HFF-Myc (cell line): ENCODE measurements around the gene APBB1.

ENCODE experiments used
- DNase-seq: peaks from one replicate; pipeline ENCODE4 v3.0.0-alpha.2; 2011; ENCODE audit warnings: low read depth; ENCODE audit errors: extremely low read depth
- H3K4me3 ChIP-seq: replicated peaks from 2 replicates; pipeline ENCODE4 v1.5.1; 2011; ENCODE audit warnings: low read depth, mild to moderate bottlenecking, control low read depth, low read length
- TF ChIP-seq, protein P1 (sequence below): IDR thresholded peaks from 2 replicates; pipeline ENCODE4 v1.5.1; 2012; ENCODE audit warnings: mild to moderate bottlenecking, low read depth, low read length, control low read depth; ENCODE audit errors: missing control alignments

APBB1 gene

DNA sequence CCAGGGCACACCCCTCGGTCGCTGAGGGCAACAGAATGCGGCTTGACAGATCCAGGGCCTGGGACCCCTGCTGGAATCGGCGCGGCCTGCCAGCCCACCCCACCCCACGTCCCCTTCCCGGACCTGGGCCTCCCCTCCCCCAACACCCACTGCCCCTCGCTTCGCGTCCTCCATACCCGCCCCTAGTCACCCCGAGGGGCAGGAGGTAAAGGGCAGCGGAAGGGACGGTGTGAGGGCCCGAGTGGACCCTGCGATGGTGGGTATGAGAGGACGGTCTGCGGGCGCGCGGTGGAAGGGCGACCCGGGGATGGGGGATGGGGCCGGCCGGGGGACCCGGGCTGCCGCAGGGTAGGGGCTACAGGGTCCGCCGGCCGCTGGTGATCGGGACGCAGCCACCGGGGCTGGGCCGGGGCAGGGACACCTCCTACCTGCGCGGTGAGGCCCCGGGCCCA is 311 bp downstream of the APBB1 start:
- H3K4me3 ChIP-seq, result peak overlapping the region; percentile 66
- TF ChIP-seq, protein P1, sequence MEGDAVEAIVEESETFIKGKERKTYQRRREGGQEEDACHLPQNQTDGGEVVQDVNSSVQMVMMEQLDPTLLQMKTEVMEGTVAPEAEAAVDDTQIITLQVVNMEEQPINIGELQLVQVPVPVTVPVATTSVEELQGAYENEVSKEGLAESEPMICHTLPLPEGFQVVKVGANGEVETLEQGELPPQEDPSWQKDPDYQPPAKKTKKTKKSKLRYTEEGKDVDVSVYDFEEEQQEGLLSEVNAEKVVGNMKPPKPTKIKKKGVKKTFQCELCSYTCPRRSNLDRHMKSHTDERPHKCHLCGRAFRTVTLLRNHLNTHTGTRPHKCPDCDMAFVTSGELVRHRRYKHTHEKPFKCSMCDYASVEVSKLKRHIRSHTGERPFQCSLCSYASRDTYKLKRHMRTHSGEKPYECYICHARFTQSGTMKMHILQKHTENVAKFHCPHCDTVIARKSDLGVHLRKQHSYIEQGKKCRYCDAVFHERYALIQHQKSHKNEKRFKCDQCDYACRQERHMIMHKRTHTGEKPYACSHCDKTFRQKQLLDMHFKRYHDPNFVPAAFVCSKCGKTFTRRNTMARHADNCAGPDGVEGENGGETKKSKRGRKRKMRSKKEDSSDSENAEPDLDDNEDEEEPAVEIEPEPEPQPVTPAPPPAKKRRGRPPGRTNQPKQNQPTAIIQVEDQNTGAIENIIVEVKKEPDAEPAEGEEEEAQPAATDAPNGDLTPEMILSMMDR, result no peak
- no peak for DNase-seq

DNA sequence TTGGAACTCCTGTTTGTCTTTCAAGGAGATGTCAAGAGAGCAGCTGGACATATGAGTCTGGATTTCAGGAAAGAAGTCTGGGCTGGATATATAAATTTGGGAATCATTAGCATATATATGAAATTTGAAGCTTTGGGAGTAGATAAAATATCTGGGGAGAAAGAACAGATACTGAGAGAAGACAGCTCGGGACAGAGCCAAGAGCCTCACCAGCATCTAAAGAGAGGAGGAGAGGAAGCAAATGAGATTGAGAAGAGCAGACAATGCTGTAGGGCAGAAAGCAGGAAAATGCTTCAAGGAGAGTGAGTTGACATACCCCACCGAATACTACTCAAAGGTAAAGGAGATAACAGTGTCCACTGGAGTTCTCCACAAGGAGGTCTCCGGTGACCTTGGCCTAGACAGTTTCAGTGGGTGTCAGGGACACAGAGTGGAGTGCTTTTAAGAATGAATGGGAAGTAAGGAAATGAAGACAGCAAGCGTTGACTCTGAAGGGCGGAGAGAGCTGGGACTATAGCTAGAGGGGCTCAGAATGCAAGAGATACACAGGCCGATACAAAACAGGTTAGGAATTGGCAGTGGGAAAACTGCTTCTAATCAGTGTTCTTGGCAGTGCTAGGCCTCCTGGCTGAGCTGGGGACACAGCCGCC is 862 bp downstream of the APBB1 start:
- TF ChIP-seq, protein P1, result no peak
- peak overlapping the region; percentile 66 for H3K4me3 ChIP-seq
- no peak for DNase-seq

DNA sequence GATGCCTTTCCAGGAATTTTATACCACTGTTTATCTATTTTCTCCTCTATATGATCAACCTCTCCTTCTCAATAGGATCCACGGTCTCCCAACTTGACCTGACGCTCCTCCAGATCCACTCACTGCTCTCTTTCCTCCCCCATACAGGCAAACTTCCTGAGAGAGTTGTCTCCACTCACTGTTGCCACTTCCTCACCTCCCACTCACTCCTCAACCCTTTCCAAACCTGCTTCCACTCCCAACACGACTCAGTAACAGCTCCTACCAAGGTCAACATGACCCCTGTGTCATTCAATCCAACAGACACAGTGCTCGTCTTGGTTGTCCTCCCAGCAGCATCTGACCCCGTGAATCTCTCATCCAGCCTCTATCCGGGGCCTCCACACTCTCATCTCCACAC is 3.1 kb downstream of the APBB1 start:
- no peak overlapping the region for H3K4me3 ChIP-seq
- no peak for DNase-seq
- TF ChIP-seq, protein P1, result no peak

DNA sequence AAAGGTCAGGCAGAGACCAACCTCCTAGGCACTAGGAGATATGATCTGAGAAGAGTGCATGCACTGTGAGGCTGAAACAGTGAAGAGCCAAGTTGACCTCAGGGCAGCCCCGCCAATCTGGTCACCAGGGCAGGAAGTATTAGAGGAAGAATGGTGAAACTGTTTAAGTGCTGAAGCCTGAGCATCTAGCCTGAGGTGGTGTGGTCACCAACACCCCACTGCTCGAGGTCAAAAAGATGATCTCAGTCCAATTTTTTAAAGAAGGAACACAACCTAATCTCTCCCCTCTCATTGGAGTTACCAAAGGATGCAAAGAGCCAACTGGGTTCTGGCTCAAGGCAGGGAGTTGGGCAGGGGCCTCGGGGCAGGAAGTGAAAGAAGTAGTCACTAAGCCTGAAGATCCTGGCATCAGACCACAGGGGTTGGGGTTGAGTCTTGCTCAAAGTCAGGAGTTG is 4.0 kb downstream of the APBB1 start:
- TF ChIP-seq, protein P1, result no peak
- DNase-seq, result no peak
- H3K4me3 ChIP-seq, result no peak overlapping the region

DNA sequence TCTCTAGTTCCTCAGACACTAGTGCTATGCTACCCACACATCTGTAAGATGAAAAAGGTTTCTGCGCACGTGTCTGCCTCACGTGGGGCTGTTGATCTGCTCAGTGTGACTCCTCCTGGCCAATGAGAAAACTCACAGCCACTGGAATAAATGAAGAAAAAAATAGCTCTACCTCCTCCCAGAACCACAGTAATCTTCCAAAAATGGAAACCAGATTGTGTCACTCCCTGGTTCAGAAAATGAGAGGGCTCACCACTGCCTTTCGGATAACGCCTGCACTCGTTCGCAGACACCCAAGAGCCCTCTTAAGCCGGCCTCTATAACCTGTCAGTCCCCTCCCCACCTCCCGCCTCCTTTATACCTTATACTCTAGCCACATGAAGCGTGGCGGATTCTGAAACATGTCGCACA is 5.1 kb downstream of the APBB1 start:
- TF ChIP-seq, protein P1, result no peak
- no peak overlapping the region for H3K4me3 ChIP-seq
- no peak for DNase-seq

DNA sequence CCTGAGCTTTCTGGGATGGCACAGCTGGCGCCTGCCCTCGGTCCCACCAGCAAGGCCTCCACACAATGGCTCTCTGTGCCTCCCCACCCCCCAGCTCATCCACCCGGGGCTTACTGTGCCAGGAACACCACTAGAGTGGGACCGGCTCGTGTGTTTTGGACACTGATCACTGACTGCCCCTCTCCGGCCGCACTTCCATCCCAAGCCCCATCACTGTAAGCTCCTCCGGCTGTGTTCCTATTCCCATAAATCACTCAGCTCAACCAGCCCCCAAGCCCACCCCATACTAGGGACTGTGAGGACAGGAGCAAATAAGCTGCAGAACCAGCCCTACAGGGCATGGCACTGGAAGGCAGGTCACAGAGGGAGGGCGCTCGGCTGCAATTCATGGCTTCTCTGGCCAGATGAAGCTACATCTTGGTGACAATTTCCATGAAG is 7.3 kb downstream of the APBB1 start:
- TF ChIP-seq, protein P1, result no peak
- no peak overlapping the region for H3K4me3 ChIP-seq
- no peak for DNase-seq

DNA sequence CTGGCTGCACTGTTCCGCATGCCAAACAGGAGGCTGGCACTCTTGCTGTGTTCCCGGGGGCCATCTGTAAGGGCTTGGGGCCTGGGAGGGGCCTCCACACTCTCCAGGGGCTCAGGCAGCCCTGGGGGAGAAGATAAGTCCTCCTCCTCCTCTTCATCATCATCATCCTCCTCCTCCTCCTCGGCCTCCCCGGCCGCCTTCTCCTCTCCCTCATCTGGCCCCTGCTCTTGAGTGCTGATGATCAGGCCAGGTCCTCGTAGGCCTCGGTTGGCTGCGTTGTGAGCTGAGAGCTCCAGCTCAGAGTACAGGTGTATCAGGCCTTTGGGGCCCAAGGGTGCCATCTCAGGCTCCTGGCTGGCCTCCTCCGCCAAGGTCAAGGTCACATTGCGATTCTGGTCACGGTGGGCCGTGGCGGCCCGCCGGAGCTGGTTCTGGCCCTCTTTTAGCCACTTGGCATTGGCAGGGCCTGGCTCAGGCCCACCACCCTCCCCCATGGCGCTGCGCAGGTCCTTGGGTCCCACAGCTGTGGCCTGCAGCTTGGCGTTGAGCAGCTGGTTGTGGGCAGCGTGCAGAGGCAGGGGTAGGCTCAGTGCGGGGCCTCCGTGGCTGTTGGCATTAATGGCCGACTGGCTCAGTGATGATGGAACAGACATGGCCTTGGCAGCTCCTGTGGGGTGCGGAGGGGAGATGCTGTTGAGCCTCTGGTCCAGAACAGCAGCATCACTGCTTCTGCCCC is 8.0 kb downstream of the APBB1 start:
- no peak overlapping the region for H3K4me3 ChIP-seq
- TF ChIP-seq, protein P1, result no peak
- DNase-seq, result no peak
